GM19193 (cell line): ENCODE data around the gene OR51A2.
"Not testable (repeated sequence)": the region's sequence is repeated elsewhere in the genome, so short reads cannot be mapped to it uniquely, and the experiment has no call there.

ENCODE experiments used
- POLR2A ChIP-seq: IDR thresholded peaks from 4 replicates; pipeline ENCODE4 v1.6.1; 2011; ENCODE audit not compliant: insufficient read depth, insufficient read length; ENCODE audit errors: extremely low read depth

Gene OR51A2, protein sequence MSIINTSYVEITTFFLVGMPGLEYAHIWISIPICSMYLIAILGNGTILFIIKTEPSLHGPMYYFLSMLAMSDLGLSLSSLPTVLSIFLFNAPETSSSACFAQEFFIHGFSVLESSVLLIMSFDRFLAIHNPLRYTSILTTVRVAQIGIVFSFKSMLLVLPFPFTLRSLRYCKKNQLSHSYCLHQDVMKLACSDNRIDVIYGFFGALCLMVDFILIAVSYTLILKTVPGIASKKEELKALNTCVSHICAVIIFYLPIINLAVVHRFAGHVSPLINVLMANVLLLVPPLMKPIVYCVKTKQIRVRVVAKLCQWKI

GRCh38 chr11:4955613-4956012 lies at the start of gene OR51A2:
Gene OR51A2, minus strand, starts transcription at chr11:4955713. Its CDS starts 0 bp downstream, at chr11:4955713.
- TF ChIP-seq POLR2A = not testable (repeated sequence)

DNA sequence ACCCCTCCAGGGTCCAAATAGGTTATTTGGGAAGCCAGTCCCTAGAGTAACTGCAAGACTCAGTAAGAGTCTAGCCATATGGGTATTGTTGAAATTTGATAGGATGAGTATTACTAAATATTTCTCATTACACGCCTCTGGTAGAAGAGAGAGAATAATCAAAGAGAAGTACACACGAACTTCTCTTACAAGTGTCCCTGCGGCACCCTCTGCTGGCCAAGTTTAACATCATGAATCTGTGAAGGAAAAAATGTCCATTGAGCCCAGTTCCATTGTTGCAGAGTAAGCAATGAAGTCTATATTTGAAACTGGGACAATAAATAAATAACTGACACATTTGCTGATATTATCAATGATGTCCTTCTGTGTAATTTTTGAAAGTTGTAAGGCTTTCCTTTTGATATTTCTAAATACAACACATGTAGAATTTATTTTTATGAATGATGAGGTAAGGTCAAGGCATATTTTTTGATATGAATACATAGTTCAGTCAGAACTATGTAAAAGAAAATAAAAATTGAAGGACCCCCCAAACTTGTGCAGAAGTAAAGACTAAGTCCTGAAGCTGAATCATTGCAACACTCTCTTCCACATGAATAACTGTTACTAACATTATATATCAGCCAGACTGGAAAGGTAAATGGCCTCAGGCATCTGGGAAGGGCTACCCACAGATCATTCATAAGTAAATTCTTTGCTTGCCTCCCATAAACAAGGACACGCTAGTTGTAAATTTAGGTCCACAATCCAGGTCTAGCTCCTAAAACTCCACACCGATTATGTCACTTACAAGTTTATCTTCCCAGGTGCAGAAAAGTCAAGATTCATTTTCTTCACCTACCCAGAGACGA lies 49.1 kb upstream of the OR51A2 start:
- no peak for TF ChIP-seq POLR2A

GRCh38 chr11:4994551-4994950 lies 39.0 kb upstream of the OR51A2 start, which contains the start of gene OR51L1:
Gene OR51L1, plus strand, starts transcription at chr11:4994851. Its CDS starts 4,132 bp downstream, at chr11:4998983.
- no peak for TF ChIP-seq POLR2A

DNA sequence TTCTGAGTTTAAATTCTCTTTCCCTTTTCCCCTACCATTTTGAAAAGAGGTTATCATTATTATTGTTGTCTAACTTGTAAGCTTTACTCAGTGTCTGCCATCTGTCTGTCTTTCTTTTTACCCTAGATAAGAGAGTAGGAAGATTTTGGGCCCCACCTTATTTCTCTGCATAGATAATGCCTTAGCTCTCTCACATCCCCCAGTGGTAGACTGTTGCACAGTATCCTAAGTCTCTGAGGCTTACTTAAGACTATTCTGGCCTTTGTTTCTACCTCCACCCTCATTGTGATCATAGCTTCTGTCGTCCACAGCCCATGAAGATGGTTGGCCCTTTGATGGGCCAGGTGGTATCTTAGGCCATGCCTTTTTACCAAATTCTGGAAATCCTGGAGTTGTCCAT lies 35.5 kb upstream of the OR51A2 start:
- TF ChIP-seq POLR2A = no peak

- no peak for TF ChIP-seq POLR2A
These were observed 28.3 kb upstream of the OR51A2 start for GRCh38 chr11:4983841-4984240.

- no peak for TF ChIP-seq POLR2A
These were observed 27.2 kb upstream of the OR51A2 start for GRCh38 chr11:4982678-4983077.

DNA sequence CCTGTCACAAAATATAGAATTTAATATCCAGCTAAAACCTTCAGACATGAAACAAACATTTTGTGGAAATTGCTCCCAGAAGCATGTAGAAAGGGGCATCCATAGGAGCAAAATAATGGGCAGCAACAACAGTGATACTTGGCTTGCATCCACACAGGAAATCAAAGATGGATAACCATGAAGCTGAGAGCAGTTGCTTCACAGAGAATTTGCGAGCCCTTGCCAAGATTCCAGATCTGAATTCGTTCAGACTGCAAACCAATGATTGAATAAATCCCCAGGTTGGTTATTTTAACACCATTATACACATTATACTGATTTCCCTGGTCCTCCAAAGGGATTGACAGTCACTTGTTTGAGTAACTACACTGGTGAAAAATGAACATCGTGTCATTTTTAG lies 23.5 kb upstream of the OR51A2 start:
- no peak for TF ChIP-seq POLR2A

GRCh38 chr11:4975436-4975835 lies 19.9 kb upstream of the OR51A2 start:
- no peak for TF ChIP-seq POLR2A

- TF ChIP-seq POLR2A = no peak
These were observed 7.3 kb upstream of the OR51A2 start for GRCh38 chr11:4962816-4963215.

- TF ChIP-seq POLR2A = no peak
These were observed 5.4 kb upstream of the OR51A2 start for GRCh38 chr11:4960877-4961276.

- TF ChIP-seq POLR2A = no peak
These were observed 1.9 kb upstream of the OR51A2 start for GRCh38 chr11:4957396-4957795.

GRCh38 chr11:4947505-4947904 lies 8.0 kb downstream of the OR51A2 start, which contains the start of gene OR51A4:
Gene OR51A4, minus strand, starts transcription at chr11:4947605. Its CDS starts 505 bp downstream, at chr11:4947100.
- TF ChIP-seq POLR2A = no peak

DNA sequence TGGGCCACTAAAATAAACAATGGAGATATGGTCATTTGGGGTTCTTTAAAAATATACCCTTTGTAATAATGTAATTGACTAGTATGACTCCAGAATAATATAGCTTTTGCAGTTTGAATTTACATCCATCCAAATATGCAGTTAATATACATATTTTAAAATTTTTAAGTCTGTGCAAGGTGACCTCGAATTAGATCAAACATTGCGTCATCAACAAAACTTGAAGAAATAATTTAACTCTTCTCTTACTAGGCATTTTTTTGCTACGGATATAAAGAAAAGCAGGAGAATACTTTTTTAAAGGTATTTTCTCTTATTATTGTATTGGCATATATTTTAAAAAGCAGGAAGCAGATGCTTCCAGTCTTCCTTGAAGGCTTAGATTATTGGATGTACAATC lies 18.8 kb downstream of the OR51A2 start:
- TF ChIP-seq POLR2A = no peak

DNA sequence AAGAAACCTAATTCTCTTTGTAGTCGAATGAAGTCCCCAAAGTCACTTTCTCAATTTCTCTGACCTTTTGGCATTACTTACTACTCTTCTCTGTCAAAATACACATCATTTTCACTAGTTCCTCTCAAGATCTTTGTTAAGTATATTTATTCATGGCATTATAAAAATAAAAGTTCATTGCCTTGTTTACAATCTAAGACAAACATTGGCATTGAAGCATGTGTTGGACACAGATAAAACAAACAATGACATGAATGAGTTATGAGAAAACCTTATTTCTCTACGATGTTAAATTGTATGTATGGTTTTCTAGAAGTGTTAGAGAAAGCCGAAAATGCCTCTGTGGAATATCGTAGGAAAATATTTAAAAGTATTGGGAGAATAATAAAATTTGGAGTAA lies 22.8 kb downstream of the OR51A2 start:
- no peak for TF ChIP-seq POLR2A

DNA sequence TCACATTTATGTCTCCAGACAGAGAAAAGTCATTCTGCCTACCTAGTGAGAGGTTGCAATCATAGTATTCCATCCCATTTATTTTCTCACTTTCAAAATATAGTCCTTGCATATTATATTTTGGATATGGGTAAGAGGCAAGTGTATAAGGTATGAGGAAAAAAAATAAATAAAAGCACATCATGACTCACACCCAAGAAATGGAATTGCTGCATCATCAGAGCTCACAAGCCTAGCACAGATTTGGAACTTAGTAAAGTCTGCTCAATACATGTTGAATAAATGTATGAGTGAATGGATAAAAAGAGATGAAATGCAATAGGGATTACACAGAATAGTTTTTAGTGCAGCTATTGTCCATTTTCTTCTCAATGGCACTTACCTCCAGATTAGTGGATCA lies 28.9 kb downstream of the OR51A2 start:
- TF ChIP-seq POLR2A = no peak

GRCh38 chr11:4924239-4924638 lies 31.3 kb downstream of the OR51A2 start, which contains the start of gene OR51G1:
Gene OR51G1, minus strand, starts transcription at chr11:4924339. Its CDS starts 0 bp downstream, at chr11:4924339.
- no peak for TF ChIP-seq POLR2A
